ENCODE data around the gene POLN.

GRCh38 chr4:2273221-2273620, 31.3 kb upstream of the POLN start:
- TF ChIP-seq EZH2 (IDR thresholded peaks at IDR 0.05; ENCODE audit: borderline replicate concordance, low read length): no peak
- TF ChIP-seq CTCF (conservative IDR thresholded peaks at IDR 0.05 in 1 of 2, IDR thresholded peaks at IDR 0.05 in 1 of 2; ENCODE audit: extremely low read depth in 1 of 2, insufficient read depth in 1 of 2, low read depth in 1 of 2, low read length in 2 of 2): no peak
